ENCODE data around the gene MAP3K1.

MAP3K1 gene

GRCh38 chr5:56850423-56850822, 35.1 kb downstream of the MAP3K1 start:
- DNase-seq: no peak

GRCh38 chr5:56851258-56851941, 36.1 kb downstream of the MAP3K1 start:
- DNase-seq: no peak

GRCh38 chr5:56852228-56853000, 37.1 kb downstream of the MAP3K1 start:
- DNase-seq: no peak

- DNase-seq: no peak
Observed at GRCh38 chr5:56853698-56854097, 38.3 kb downstream of the MAP3K1 start.

- DNase-seq: no peak
Observed at GRCh38 chr5:56854920-56855319, 39.6 kb downstream of the MAP3K1 start.

- DNase-seq: no peak
Observed at GRCh38 chr5:56856541-56857178, 41.3 kb downstream of the MAP3K1 start.

- DNase-seq: no peak
Observed at GRCh38 chr5:56858777-56859442, 43.6 kb downstream of the MAP3K1 start.

- no peak for DNase-seq
Observed at GRCh38 chr5:56861893-56862485, 46.6 kb downstream of the MAP3K1 start.

- no peak for DNase-seq
Observed at GRCh38 chr5:56862909-56863308, 47.6 kb downstream of the MAP3K1 start.

- DNase-seq: no peak
Observed at GRCh38 chr5:56871777-56872176, 56.4 kb downstream of the MAP3K1 start.

- no peak for DNase-seq
Observed at GRCh38 chr5:56873056-56873455, 57.7 kb downstream of the MAP3K1 start.

- DNase-seq: no peak
Observed at GRCh38 chr5:56876327-56876726, 61.0 kb downstream of the MAP3K1 start.

- DNase-seq: no peak
Observed at GRCh38 chr5:56881571-56881970, 66.2 kb downstream of the MAP3K1 start.

GRCh38 chr5:56893251-56893951, 78.1 kb downstream of the MAP3K1 start:
- no peak for DNase-seq

- DNase-seq: no peak
Observed at GRCh38 chr5:56896763-56897162, 81.4 kb downstream of the MAP3K1 start.

- DNase-seq: no peak
Observed at GRCh38 chr5:56898213-56898612, 82.9 kb downstream of the MAP3K1 start.

- no peak for DNase-seq
Observed at GRCh38 chr5:56900395-56900794, 85.0 kb downstream of the MAP3K1 start.

- peak; percentile 3 for DNase-seq
Observed at GRCh38 chr5:56900858-56901578, 85.7 kb downstream of the MAP3K1 start.

- DNase-seq: no peak
Observed at GRCh38 chr5:56908942-56909293, 93.6 kb downstream of the MAP3K1 start.

- peak; percentile 81 for DNase-seq
Observed at GRCh38 chr5:56909294-56910209, 94.2 kb downstream of the MAP3K1 start, which contains the start of gene SETD9. SETD9 (plus strand) TSS chr5:56909596; CDS start chr5:56909646, 50 bp downstream.
